Measurements from ENCODE around the gene DENND10.
"Not testable (repeated sequence)": the region's sequence is repeated elsewhere in the genome, so short reads cannot be mapped to it uniquely, and the experiment has no call there.

The DENND10 gene

DNA sequence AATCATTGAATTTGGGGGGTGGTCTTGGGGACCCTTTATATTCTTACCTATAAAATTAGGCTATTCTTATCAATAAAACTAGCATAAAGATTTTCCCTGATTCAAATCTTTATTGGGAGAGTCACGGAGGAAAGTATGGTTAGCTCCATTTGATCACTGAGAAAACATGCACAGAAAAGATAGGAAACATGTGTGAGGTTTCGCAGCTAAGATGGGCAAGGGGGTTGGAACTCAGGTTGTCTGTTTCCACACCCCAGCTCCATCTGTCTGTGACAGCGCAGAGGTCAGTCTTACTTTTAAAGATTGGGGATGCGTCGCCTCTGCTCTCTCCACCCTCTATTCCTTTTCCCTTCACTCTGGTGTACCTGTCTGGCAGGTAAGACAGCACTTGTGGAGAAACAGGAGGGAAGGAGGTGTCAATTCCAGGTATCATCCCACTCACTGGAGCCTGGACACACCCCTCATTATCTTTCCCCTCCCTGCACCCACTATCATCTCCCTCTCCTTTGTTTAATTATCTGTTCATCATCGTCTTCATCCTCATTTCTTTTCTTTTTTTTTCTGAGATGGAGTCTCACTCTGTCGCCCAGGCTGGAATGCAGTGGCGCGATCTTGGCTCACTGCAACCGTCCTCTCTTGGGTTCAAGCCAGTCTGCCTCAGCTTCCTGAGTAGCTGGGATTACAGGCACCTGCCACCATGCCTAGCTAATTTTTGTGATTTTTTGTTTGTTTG, 2.4 kb upstream of the DENND10 start:
- no peak overlapping the region for H3K4me3 ChIP-seq (ENCODE audit: low read length)
- H3K4me1 ChIP-seq (ENCODE audit: insufficient read depth, low read length) = no peaks in the 10 kb centered on the region
- no peaks in the 10 kb centered on the region for H3K27me3 ChIP-seq (ENCODE audit: insufficient read depth, low read length)
- no peak overlapping the region for H3K9ac ChIP-seq (ENCODE audit: low read depth, low read length)
- H3K9me3 ChIP-seq (ENCODE audit: insufficient read depth, low read depth, low read length) = no peaks in the 10 kb centered on the region
- H3K36me3 ChIP-seq (ENCODE audit: insufficient read depth, low read depth, low read length) = peaks cover 4% of the 10 kb centered on the region; the same call in 1 of the 2 replicates
- no peak overlapping the region for H3K27ac ChIP-seq (ENCODE audit: low read length)

DNA sequence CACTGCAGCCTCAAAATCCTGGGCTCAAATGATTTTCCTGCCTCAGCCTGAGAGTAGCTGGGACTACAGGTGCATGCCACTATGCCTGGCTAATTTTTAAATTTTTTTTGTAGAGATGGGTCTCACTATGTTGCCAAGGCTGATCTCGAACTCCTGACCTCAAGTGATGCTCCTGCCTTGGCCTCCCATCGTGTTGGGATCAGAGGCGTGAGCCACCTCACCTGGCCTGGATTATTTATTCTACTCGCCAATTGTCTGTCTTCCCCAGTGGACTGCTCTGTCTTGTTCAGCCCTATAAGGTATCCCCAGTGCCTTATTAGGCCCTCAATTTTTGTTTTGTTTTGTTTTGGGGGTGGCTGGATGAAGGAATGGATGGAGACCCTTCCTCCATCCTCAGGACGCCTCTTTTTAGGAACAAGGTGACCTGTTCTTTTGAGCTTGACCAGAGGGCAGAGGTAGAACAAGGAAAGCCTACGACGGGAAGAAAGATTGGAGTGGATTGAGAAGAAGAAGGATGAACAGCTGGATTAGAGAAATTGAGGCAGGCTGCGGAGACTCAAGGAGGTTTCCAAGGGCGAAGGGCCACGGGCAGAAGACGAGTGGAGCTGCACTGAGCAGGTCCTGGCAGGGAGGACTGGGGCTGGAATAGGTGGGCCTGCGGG, 541 bp upstream of the DENND10 start:
- no peak overlapping the region for H3K27ac ChIP-seq (ENCODE audit: low read length)
- H3K4me1 ChIP-seq (ENCODE audit: insufficient read depth, low read length) = no peaks in the 10 kb centered on the region
- H3K9me3 ChIP-seq (ENCODE audit: insufficient read depth, low read depth, low read length) = no peaks in the 10 kb centered on the region
- peaks cover 14% of the 10 kb centered on the region for H3K36me3 ChIP-seq (ENCODE audit: insufficient read depth, low read depth, low read length)
- H3K4me3 ChIP-seq (ENCODE audit: low read length) = peak overlapping the region; percentile 36; the same call in 1 of the 2 replicates
- peak overlapping the region; percentile 39; the same call in 1 of the 2 replicates for H3K9ac ChIP-seq (ENCODE audit: low read depth, low read length)
- no peaks in the 10 kb centered on the region for H3K27me3 ChIP-seq (ENCODE audit: insufficient read depth, low read length)

DNA sequence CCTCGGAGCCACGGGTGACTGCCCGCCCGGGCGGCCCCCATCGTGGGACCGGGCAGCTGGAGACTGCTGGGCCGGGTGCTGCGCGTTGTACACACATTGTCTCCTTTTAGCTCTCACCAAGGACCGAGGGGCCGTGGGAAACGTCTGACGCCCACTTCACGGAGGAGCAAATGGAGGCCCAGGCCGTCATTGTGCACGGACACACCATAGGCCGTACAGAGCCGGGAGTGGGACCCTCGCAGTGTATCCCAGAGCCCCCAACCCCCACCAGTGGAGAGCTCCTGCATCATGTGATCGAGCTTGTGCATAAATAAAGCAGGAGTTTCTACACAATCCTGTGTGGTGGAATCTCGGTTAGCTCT, 722 bp downstream of the DENND10 start:
- H3K27ac ChIP-seq (ENCODE audit: low read length) = no peak overlapping the region
- peak overlapping the region; percentile 79; the same call in 1 of the 2 replicates for H3K9ac ChIP-seq (ENCODE audit: low read depth, low read length)
- no peaks in the 10 kb centered on the region for H3K4me1 ChIP-seq (ENCODE audit: insufficient read depth, low read length)

GRCh38 chr10:119105155-119105554, 1.2 kb downstream of the DENND10 start:
- peak overlapping the region; percentile 79; the same call in 1 of the 2 replicates for H3K9ac ChIP-seq (ENCODE audit: low read depth, low read length)
- H3K27ac ChIP-seq (ENCODE audit: low read length) = no peak overlapping the region
- no peaks in the 10 kb centered on the region for H3K4me1 ChIP-seq (ENCODE audit: insufficient read depth, low read length)
- no peaks in the 10 kb centered on the region for H3K27me3 ChIP-seq (ENCODE audit: insufficient read depth, low read length)
- H3K9me3 ChIP-seq (ENCODE audit: insufficient read depth, low read depth, low read length) = no peaks in the 10 kb centered on the region
- H3K36me3 ChIP-seq (ENCODE audit: insufficient read depth, low read depth, low read length) = peaks cover 31% of the 10 kb centered on the region
- peak overlapping the region; percentile 80 for H3K4me3 ChIP-seq (ENCODE audit: low read length)

More for the DNA sequence above, 722 bp downstream of the DENND10 start:
- Histone ChIP-seq H3K9me3 (ENCODE audit: insufficient read depth, low read depth, low read length) (no peaks in the 10 kb centered on the region), H3K27me3 (ENCODE audit: insufficient read depth, low read length) (no peaks in the 10 kb centered on the region), H3K4me3 (ENCODE audit: low read length) (peak overlapping the region; percentile 80), H3K36me3 (ENCODE audit: insufficient read depth, low read depth, low read length) (peaks cover 25% of the 10 kb centered on the region)

GRCh38 chr10:119105899-119106298, 2.0 kb downstream of the DENND10 start:
- H3K9ac ChIP-seq (ENCODE audit: low read depth, low read length); H3K27me3 ChIP-seq (ENCODE audit: insufficient read depth, low read length); H3K4me3 ChIP-seq (ENCODE audit: low read length); H3K9me3 ChIP-seq (ENCODE audit: insufficient read depth, low read depth, low read length); H3K27ac ChIP-seq (ENCODE audit: low read length); H3K4me1 ChIP-seq (ENCODE audit: insufficient read depth, low read length): not testable (repeated sequence)
- peaks cover 38% of the 10 kb centered on the region for H3K36me3 ChIP-seq (ENCODE audit: insufficient read depth, low read depth, low read length)

DNA sequence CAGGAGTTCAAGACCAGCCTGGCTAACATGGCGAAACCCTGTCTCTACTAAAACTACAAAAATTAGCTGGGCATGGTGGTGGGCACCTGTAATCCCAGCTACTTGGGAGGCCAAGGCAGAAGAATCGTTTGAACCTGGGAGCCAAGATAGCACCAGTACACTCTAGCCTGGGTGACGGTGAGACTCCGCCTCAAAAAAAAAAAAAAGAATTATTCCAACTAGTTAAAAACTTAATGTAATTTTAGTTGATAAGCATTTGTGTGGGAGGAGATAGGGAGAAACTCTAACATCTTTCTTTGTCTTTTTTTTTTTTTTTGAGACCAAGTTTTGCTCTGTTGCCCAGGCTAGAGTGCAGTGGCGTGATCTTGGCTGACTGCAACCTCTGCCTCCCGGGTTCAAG, 3.2 kb downstream of the DENND10 start:
- not testable (repeated sequence) for H3K9ac ChIP-seq (ENCODE audit: low read depth, low read length); H3K27me3 ChIP-seq (ENCODE audit: insufficient read depth, low read length); H3K9me3 ChIP-seq (ENCODE audit: insufficient read depth, low read depth, low read length); H3K27ac ChIP-seq (ENCODE audit: low read length); H3K4me1 ChIP-seq (ENCODE audit: insufficient read depth, low read length); H3K4me3 ChIP-seq (ENCODE audit: low read length)
- peaks cover 47% of the 10 kb centered on the region for H3K36me3 ChIP-seq (ENCODE audit: insufficient read depth, low read depth, low read length)

GRCh38 chr10:119107771-119108170, 3.9 kb downstream of the DENND10 start:
- H3K4me1 ChIP-seq (ENCODE audit: insufficient read depth, low read length); H3K27me3 ChIP-seq (ENCODE audit: insufficient read depth, low read length); H3K9me3 ChIP-seq (ENCODE audit: insufficient read depth, low read depth, low read length); H3K4me3 ChIP-seq (ENCODE audit: low read length); H3K9ac ChIP-seq (ENCODE audit: low read depth, low read length); H3K27ac ChIP-seq (ENCODE audit: low read length): not testable (repeated sequence)
- H3K36me3 ChIP-seq (ENCODE audit: insufficient read depth, low read depth, low read length) = peaks cover 54% of the 10 kb centered on the region

GRCh38 chr10:119112056-119112455, 8.1 kb downstream of the DENND10 start:
- Histone ChIP-seq H3K9me3 (ENCODE audit: insufficient read depth, low read depth, low read length) (no peaks in the 10 kb centered on the region), H3K4me1 (ENCODE audit: insufficient read depth, low read length) (no peaks in the 10 kb centered on the region), H3K4me3 (ENCODE audit: low read length) (no peak overlapping the region), H3K36me3 (ENCODE audit: insufficient read depth, low read depth, low read length) (peaks cover 85% of the 10 kb centered on the region), H3K27ac (ENCODE audit: low read length) (no peak overlapping the region), H3K27me3 (ENCODE audit: insufficient read depth, low read length) (no peaks in the 10 kb centered on the region), H3K9ac (ENCODE audit: low read depth, low read length) (no peak overlapping the region)

DNA sequence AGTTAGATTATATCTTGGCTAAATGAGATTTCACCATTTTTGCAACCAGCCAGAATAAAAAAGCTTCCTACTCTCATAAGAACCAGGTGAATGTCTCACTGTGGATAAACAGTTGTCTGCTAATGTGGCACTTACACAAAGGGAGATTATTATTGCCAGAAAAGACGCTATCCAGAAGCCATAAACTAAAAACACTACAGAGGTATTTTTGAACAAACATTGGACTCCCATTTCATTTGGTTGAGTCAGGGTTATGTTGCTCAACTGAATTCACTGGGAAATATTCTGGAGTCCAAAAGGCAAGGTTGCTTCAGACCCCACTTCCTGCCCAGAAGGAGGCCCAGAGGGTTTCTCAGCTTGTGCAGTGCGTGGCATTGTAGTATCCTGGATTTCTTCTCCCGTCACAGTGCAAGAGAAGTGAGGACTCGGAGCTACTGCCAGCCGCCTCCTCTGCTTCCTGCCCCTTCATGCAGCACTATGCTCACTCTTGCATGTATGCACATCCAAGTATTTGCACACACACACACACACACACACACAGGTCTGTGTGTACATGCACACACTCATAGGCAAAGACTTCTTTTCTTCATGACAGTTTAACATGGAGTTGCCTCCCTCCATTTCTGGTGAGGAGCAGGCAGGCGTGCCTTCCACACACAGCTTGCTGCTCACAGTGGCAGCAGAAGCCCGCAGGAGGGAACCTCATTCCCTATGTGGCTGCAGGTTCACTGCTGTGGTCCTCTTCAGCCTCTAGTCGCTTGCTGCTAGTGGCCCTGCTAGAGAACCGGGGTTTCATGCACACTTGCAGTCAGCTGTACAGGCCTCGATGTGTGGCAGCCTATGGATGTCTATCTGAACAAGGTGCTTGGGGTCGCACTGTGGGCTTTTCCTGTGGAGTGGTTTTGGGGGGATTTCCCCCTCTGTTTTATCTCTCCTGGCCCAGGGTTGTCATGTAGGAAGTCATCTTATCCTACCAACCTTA, 10.1 kb downstream of the DENND10 start:
- H3K27me3 ChIP-seq (ENCODE audit: insufficient read depth, low read length) = no peaks in the 10 kb centered on the region
- peaks cover 87% of the 10 kb centered on the region for H3K36me3 ChIP-seq (ENCODE audit: insufficient read depth, low read depth, low read length)
- no peak overlapping the region for H3K4me3 ChIP-seq (ENCODE audit: low read length)
- no peak overlapping the region for H3K9ac ChIP-seq (ENCODE audit: low read depth, low read length)
- H3K27ac ChIP-seq (ENCODE audit: low read length) = no peak overlapping the region
- no peaks in the 10 kb centered on the region for H3K4me1 ChIP-seq (ENCODE audit: insufficient read depth, low read length)
- H3K9me3 ChIP-seq (ENCODE audit: insufficient read depth, low read depth, low read length) = no peaks in the 10 kb centered on the region

GRCh38 chr10:119115926-119116325, 12.0 kb downstream of the DENND10 start:
- Histone ChIP-seq H3K4me3 (ENCODE audit: low read length) (no peak overlapping the region), H3K4me1 (ENCODE audit: insufficient read depth, low read length) (no peaks in the 10 kb centered on the region), H3K27ac (ENCODE audit: low read length) (no peak overlapping the region), H3K9ac (ENCODE audit: low read depth, low read length) (no peak overlapping the region), H3K9me3 (ENCODE audit: insufficient read depth, low read depth, low read length) (no peaks in the 10 kb centered on the region), H3K36me3 (ENCODE audit: insufficient read depth, low read depth, low read length) (peaks cover 87% of the 10 kb centered on the region), H3K27me3 (ENCODE audit: insufficient read depth, low read length) (no peaks in the 10 kb centered on the region)

DNA sequence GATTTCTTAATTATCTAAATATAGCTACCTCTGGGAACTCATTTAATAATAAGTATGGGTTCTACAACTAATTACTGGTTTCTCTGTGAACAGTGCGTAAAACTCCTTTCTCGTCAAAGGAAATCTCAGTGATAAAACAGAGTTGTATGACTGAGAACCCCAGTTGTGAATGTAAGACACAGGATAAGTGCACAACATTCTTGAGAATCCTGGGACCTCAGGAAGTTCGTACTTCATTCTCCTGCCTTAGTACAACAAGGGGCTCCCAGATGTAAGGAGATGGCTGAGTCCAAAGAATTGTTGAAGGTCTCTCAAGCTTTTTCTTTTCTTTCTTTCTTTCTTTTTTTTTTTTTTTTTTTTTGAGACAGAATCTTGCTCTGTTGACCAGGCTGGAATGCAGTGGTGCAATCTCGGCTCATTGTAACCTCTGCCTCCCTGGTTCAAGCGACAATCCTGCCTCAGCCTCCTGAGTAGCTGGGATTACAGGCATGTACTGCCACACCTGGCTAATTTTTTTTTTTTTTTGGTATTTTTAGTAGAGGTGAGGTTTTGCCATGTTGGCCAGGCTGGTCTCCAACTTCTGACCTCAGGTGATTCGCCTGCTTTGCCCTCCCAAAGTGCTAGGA, 12.5 kb downstream of the DENND10 start:
- Histone ChIP-seq H3K27me3 (ENCODE audit: insufficient read depth, low read length) (no peaks in the 10 kb centered on the region), H3K4me1 (ENCODE audit: insufficient read depth, low read length) (no peaks in the 10 kb centered on the region), H3K9me3 (ENCODE audit: insufficient read depth, low read depth, low read length) (no peaks in the 10 kb centered on the region), H3K27ac (ENCODE audit: low read length) (no peak overlapping the region), H3K36me3 (ENCODE audit: insufficient read depth, low read depth, low read length) (peaks cover 88% of the 10 kb centered on the region), H3K9ac (ENCODE audit: low read depth, low read length) (no peak overlapping the region), H3K4me3 (ENCODE audit: low read length) (no peak overlapping the region)

Measured in iPS-20b (cell line).